Measurements from ENCODE around the gene LRRC4. TPM values are rescaled to one million over a fixed set of nuclear protein-coding genes. Genes with fewer than 3 reads are reported as not detected.

LRRC4 gene, protein sequence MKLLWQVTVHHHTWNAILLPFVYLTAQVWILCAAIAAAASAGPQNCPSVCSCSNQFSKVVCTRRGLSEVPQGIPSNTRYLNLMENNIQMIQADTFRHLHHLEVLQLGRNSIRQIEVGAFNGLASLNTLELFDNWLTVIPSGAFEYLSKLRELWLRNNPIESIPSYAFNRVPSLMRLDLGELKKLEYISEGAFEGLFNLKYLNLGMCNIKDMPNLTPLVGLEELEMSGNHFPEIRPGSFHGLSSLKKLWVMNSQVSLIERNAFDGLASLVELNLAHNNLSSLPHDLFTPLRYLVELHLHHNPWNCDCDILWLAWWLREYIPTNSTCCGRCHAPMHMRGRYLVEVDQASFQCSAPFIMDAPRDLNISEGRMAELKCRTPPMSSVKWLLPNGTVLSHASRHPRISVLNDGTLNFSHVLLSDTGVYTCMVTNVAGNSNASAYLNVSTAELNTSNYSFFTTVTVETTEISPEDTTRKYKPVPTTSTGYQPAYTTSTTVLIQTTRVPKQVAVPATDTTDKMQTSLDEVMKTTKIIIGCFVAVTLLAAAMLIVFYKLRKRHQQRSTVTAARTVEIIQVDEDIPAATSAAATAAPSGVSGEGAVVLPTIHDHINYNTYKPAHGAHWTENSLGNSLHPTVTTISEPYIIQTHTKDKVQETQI
- total RNA-seq: under 1 TPM in 3 of 4 donors, not detected in 1; 0.08 to 0.74 (median 0.32) TPM

- 14 to 17% methylated on average over 37 to 51 of the region's 87 CpGs for WGBS, 2 donors
- intact Hi-C loops (cut with DNase I; ENCODE audit: low total_unique reads): no loop called here
Measured at GRCh38 chr7:128030654-128031611, at the start of gene LRRC4. TSS of gene LRRC4 (minus strand) at chr7:128031437. CDS start at chr7:128030640, 797 bp downstream.

DNA sequence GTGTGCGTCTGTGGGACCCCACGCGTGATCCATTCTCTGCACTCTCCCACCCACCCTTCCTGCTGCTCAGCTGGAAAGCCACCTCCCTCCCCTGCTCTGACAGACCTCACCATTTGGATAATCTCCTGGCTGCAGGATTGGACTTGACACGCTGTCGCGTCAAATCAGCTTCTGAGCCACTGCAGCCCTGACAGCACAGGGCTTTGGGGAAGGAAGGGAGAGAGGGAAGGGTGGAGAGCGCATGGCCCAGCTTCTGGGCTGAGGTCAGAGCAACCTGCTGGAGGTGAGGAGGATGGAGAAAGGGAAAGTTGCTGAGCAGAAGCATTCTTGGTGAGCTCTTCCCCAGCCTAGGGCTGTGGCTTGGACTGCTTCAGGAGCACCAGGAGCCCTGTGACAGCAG lies 48.9 kb upstream of the LRRC4 start:
- DNase-seq (ENCODE audit: low spot score in 2 of 2): no peak
- 95% methylated on average over 7 of the region's 7 CpGs for WGBS, 2 donors
- H3K4me3 ChIP-seq (ENCODE audit: low read depth, poor library complexity, severe bottlenecking): no peak overlapping the region
- TF ChIP-seq, protein P1, sequence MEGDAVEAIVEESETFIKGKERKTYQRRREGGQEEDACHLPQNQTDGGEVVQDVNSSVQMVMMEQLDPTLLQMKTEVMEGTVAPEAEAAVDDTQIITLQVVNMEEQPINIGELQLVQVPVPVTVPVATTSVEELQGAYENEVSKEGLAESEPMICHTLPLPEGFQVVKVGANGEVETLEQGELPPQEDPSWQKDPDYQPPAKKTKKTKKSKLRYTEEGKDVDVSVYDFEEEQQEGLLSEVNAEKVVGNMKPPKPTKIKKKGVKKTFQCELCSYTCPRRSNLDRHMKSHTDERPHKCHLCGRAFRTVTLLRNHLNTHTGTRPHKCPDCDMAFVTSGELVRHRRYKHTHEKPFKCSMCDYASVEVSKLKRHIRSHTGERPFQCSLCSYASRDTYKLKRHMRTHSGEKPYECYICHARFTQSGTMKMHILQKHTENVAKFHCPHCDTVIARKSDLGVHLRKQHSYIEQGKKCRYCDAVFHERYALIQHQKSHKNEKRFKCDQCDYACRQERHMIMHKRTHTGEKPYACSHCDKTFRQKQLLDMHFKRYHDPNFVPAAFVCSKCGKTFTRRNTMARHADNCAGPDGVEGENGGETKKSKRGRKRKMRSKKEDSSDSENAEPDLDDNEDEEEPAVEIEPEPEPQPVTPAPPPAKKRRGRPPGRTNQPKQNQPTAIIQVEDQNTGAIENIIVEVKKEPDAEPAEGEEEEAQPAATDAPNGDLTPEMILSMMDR (IDR thresholded peaks at IDR 0.05): no peak
- no peak for TF ChIP-seq POLR2A (IDR thresholded peaks at IDR 0.05)
- intact Hi-C loops (cut with DNase I; ENCODE audit: low total_unique reads): no loop called here

More at GRCh38 chr7:128030654-128031611, at the start of gene LRRC4:
- TF ChIP-seq POLR2A (IDR thresholded peaks at IDR 0.05): no peak
- TF ChIP-seq, protein P1 (IDR thresholded peaks at IDR 0.05): no peak
- no peak within 1 kb of the TSS for H3K4me3 ChIP-seq (ENCODE audit: low read depth, poor library complexity, severe bottlenecking)
- no peak for DNase-seq (ENCODE audit: low spot score in 2 of 2)

DNA sequence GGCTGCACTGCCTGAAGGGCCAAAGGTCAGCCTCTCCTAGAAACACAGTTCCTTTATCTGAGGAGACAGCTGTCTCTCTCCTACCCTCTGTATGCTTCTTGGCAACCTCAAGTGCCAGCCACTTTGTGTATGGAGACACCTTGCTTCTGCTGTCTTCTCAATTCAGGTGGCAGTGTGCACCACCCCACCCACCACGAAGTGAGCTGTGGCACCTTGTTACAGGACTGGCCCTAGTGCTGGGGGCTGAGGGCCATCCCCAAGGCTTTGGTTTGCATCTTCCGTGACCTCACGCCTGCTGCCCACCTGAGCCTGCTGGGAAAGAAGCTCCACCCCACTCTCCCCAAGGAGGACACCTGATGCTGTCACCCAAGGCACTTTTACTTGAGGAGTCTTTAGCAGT lies 47.1 kb upstream of the LRRC4 start:
- no peak for DNase-seq (ENCODE audit: low spot score in 2 of 2)
- WGBS, 2 donors: 100% methylated on average over 3 of the region's 3 CpGs
- no peak overlapping the region for H3K4me3 ChIP-seq (ENCODE audit: low read depth, poor library complexity, severe bottlenecking)
- intact Hi-C loops (cut with DNase I; ENCODE audit: low total_unique reads): no loop called here
- TF ChIP-seq POLR2A (IDR thresholded peaks at IDR 0.05): no peak
- TF ChIP-seq, protein P1 (IDR thresholded peaks at IDR 0.05): no peak

GRCh38 chr7:128076796-128077271 lies 45.6 kb upstream of the LRRC4 start:
- H3K4me3 ChIP-seq (ENCODE audit: low read depth, poor library complexity, severe bottlenecking): no peak overlapping the region
- TF ChIP-seq, protein P1 (IDR thresholded peaks at IDR 0.05): no peak
- TF ChIP-seq POLR2A (IDR thresholded peaks at IDR 0.05): no peak
- intact Hi-C loops (cut with DNase I; ENCODE audit: low total_unique reads): no loop called here
- DNase-seq (ENCODE audit: low spot score in 2 of 2): no peak
- 48 to 67% methylated on average over 6 to 7 of the region's 7 CpGs for WGBS, 2 donors

GRCh38 chr7:128076196-128076795 lies 45.1 kb upstream of the LRRC4 start:
- TF ChIP-seq, protein P1 (IDR thresholded peaks at IDR 0.05): no peak
- no peak for TF ChIP-seq POLR2A (IDR thresholded peaks at IDR 0.05)
- intact Hi-C loops (cut with DNase I; ENCODE audit: low total_unique reads): no loop called here
- WGBS, 2 donors: 86 to 87% methylated on average over 8 of the region's 8 CpGs
- H3K4me3 ChIP-seq (ENCODE audit: low read depth, poor library complexity, severe bottlenecking): no peak overlapping the region
- DNase-seq (ENCODE audit: low spot score in 2 of 2): no peak

All from lower leg skin (tissue), 4 donors.